NCI-H2227 treated with DMSO at 0.1 percent for 48 hours (cell line): Measurements from ENCODE around the gene DENND1A.
"Not testable (repeated sequence)": the region's sequence is repeated elsewhere in the genome, so short reads cannot be mapped to it uniquely, and the experiment has no call there.

Experiments used
- DNase-seq: peaks from one replicate; lab custom pipeline; 2025; lab: John Stamatoyannopoulos, UW

DENND1A gene

GRCh38 chr9:123929870-123930831 lies at the start of gene DENND1A:
TSS of gene DENND1A (minus strand) at chr9:123930126. CDS start at chr9:123929905, 221 bp downstream.
- peak; percentile 89 for DNase-seq

GRCh38 chr9:123978981-123979380 lies 49.1 kb upstream of the DENND1A start:
- no peak for DNase-seq

- DNase-seq: not testable (repeated sequence)
Observed at GRCh38 chr9:123976579-123976978, 46.7 kb upstream of the DENND1A start.

- no peak for DNase-seq
Observed at GRCh38 chr9:123975871-123976270, 45.9 kb upstream of the DENND1A start.

GRCh38 chr9:123974471-123974870 lies 44.5 kb upstream of the DENND1A start:
- DNase-seq: no peak

GRCh38 chr9:123973590-123974223 lies 43.8 kb upstream of the DENND1A start:
- DNase-seq: no peak

GRCh38 chr9:123972618-123973017 lies 42.7 kb upstream of the DENND1A start:
- DNase-seq: no peak

- no peak for DNase-seq
Observed at GRCh38 chr9:123967323-123967722, 37.4 kb upstream of the DENND1A start.

GRCh38 chr9:123965801-123966686 lies 36.1 kb upstream of the DENND1A start:
- DNase-seq: no peak

- no peak for DNase-seq
Observed at GRCh38 chr9:123964761-123965160, 34.8 kb upstream of the DENND1A start.

GRCh38 chr9:123960965-123961364 lies 31.0 kb upstream of the DENND1A start:
- no peak for DNase-seq

- DNase-seq: no peak
Observed at GRCh38 chr9:123960366-123960765, 30.4 kb upstream of the DENND1A start.

- DNase-seq: no peak
Observed at GRCh38 chr9:123959787-123960186, 29.9 kb upstream of the DENND1A start.

GRCh38 chr9:123957731-123958130 lies 27.8 kb upstream of the DENND1A start:
- DNase-seq: no peak

GRCh38 chr9:123957168-123957721 lies 27.3 kb upstream of the DENND1A start:
- no peak for DNase-seq

GRCh38 chr9:123955637-123956036 lies 25.7 kb upstream of the DENND1A start:
- no peak for DNase-seq

GRCh38 chr9:123954518-123955280 lies 24.8 kb upstream of the DENND1A start:
- DNase-seq: no peak

GRCh38 chr9:123952641-123953495 lies 22.9 kb upstream of the DENND1A start:
- DNase-seq: no peak

GRCh38 chr9:123948286-123948685 lies 18.4 kb upstream of the DENND1A start:
- no peak for DNase-seq

- no peak for DNase-seq
Observed at GRCh38 chr9:123947326-123947725, 17.4 kb upstream of the DENND1A start.
